MM.1S (cell line): ENCODE results near the gene SH3BP4.

ENCODE experiments used
- DNase-seq: peaks from one replicate; pipeline ENCODE4 v3.0.0-alpha.2; 2015
- H2AFZ ChIP-seq: fragments of 300-600 bp; sonication (generic); 2 replicates; pipeline ENCODE4 v1.6.0; 2016; ENCODE audit warnings: antibody characterized with exemption, low read length
- H3F3A ChIP-seq: fragments of 300-600 bp; sonication (generic); 2 replicates; pipeline ENCODE4 v1.6.1; 2016; ENCODE audit warnings: mild to moderate bottlenecking, antibody characterized with exemption, low read length, moderate library complexity, mixed read lengths; ENCODE audit not compliant: insufficient read depth
- H3K27ac ChIP-seq: fragments of 300-600 bp; sonication (generic); 2 replicates; pipeline ENCODE4 v1.5.1; 2016; ENCODE audit warnings: mild to moderate bottlenecking, low read length
- H3K27me3 ChIP-seq: fragments of 300-600 bp; sonication (generic); replicated peaks from 2 replicates; pipeline ENCODE4 v1.6.0; 2016; ENCODE audit warnings: low read length; ENCODE audit not compliant: insufficient read depth
- H3K36me3 ChIP-seq: fragments of 300-600 bp; sonication (generic); replicated peaks from 2 replicates; pipeline ENCODE4 v1.6.1; 2016; ENCODE audit warnings: mild to moderate bottlenecking, low read length, mixed read lengths; ENCODE audit not compliant: insufficient read depth
- H3K4me1 ChIP-seq: fragments of 300-600 bp; sonication (generic); 2 replicates; pipeline ENCODE4 v1.6.1; 2016; ENCODE audit warnings: low read length, mixed read lengths
- H3K4me2 ChIP-seq: fragments of 300-600 bp; sonication (generic); 2 replicates; pipeline ENCODE4 v1.6.0; 2016; ENCODE audit warnings: low read depth, low read length
- H3K4me3 ChIP-seq: fragments of 300-600 bp; sonication (generic); 2 replicates; pipeline ENCODE4 v1.5.1; 2016; ENCODE audit warnings: low read length, mixed read lengths
- H3K79me2 ChIP-seq: fragments of 300-600 bp; sonication (generic); 2 replicates; pipeline ENCODE4 v1.6.1; 2016; ENCODE audit warnings: mixed run types, low read length, mixed read lengths
- H3K9ac ChIP-seq: fragments of 300-600 bp; sonication (generic); 2 replicates; pipeline ENCODE4 v1.6.1; 2016; ENCODE audit warnings: low read length, mixed read lengths
- H3K9me2 ChIP-seq: fragments of 300-600 bp; sonication (generic); replicated peaks from 2 replicates; pipeline ENCODE4 v1.6.1; 2016; ENCODE audit warnings: mild to moderate bottlenecking, low read length, mixed read lengths; ENCODE audit not compliant: insufficient read depth
- H3K9me3 ChIP-seq: fragments of 300-600 bp; sonication (generic); replicated peaks from 2 replicates; pipeline ENCODE4 v1.6.1; 2016; ENCODE audit warnings: mild to moderate bottlenecking, low read length, mixed read lengths; ENCODE audit not compliant: insufficient read depth
- H4K20me1 ChIP-seq: fragments of 300-600 bp; sonication (generic); 2 replicates; pipeline ENCODE4 v1.6.1; 2016; ENCODE audit warnings: mild to moderate bottlenecking, low read length, moderate library complexity, mixed read lengths; ENCODE audit not compliant: insufficient read depth
- EZH2 ChIP-seq: fragments of 300-600 bp; sonication (generic); optimal IDR thresholded peaks from 2 replicates; pipeline ENCODE3; 2017; ENCODE audit warnings: low read depth, mild to moderate bottlenecking, antibody characterized with exemption, low read length, mixed read lengths
- EZH2phosphoT487 ChIP-seq: fragments of 300-600 bp; sonication (generic); IDR thresholded peaks from 2 replicates; pipeline ENCODE4 v1.6.1; 2018; ENCODE audit warnings: antibody characterized with exemption, low read length
- TF ChIP-seq, protein P1 (sequence below): fragments of 300-600 bp; sonication (generic); IDR thresholded peaks from 2 replicates; pipeline ENCODE4 v1.5.1; 2016; ENCODE audit warnings: antibody characterized with exemption, low read length, mixed read lengths

The SH3BP4 gene

GRCh38 chr2:235096447-235096846 is 144.6 kb downstream of the SH3BP4 start:
- H3K79me2 ChIP-seq: no peaks in the 10 kb centered on the region
- H3K9ac ChIP-seq: no peak overlapping the region
- no peak for DNase-seq

GRCh38 chr2:235097196-235097595 is 145.4 kb downstream of the SH3BP4 start:
- H3K9me3 ChIP-seq: no peaks in the 10 kb centered on the region
- DNase-seq: no peak
- no peaks in the 10 kb centered on the region for H3K36me3 ChIP-seq
- no peak overlapping the region for H3K9ac ChIP-seq
- no peak overlapping the region for H3K27ac ChIP-seq
- TF ChIP-seq EZH2: no peak
- no peak for TF ChIP-seq EZH2phosphoT487
- no peaks in the 10 kb centered on the region for H3K4me1 ChIP-seq
- no peaks in the 10 kb centered on the region for H3K27me3 ChIP-seq
- no peak overlapping the region for H2AFZ ChIP-seq
- no peaks in the 10 kb centered on the region for H3F3A ChIP-seq
- H4K20me1 ChIP-seq: no peaks in the 10 kb centered on the region
- H3K4me2 ChIP-seq: no peak overlapping the region
- H3K9me2 ChIP-seq: no peaks in the 10 kb centered on the region
- no peak overlapping the region for H3K4me3 ChIP-seq
- no peaks in the 10 kb centered on the region for H3K79me2 ChIP-seq

More at GRCh38 chr2:235096447-235096846, 144.6 kb downstream of the SH3BP4 start:
- Histone ChIP-seq H4K20me1 (no peaks in the 10 kb centered on the region), H3K4me2 (no peak overlapping the region), H3K4me3 (no peak overlapping the region), H3K9me3 (no peaks in the 10 kb centered on the region), H3K27me3 (no peaks in the 10 kb centered on the region), H3K4me1 (no peaks in the 10 kb centered on the region), H3K9me2 (no peaks in the 10 kb centered on the region), H3K36me3 (no peaks in the 10 kb centered on the region), H3K27ac (no peak overlapping the region), H3F3A (no peaks in the 10 kb centered on the region), H2AFZ (no peak overlapping the region)
- no peak for TF ChIP-seq EZH2phosphoT487
- TF ChIP-seq, protein P1, sequence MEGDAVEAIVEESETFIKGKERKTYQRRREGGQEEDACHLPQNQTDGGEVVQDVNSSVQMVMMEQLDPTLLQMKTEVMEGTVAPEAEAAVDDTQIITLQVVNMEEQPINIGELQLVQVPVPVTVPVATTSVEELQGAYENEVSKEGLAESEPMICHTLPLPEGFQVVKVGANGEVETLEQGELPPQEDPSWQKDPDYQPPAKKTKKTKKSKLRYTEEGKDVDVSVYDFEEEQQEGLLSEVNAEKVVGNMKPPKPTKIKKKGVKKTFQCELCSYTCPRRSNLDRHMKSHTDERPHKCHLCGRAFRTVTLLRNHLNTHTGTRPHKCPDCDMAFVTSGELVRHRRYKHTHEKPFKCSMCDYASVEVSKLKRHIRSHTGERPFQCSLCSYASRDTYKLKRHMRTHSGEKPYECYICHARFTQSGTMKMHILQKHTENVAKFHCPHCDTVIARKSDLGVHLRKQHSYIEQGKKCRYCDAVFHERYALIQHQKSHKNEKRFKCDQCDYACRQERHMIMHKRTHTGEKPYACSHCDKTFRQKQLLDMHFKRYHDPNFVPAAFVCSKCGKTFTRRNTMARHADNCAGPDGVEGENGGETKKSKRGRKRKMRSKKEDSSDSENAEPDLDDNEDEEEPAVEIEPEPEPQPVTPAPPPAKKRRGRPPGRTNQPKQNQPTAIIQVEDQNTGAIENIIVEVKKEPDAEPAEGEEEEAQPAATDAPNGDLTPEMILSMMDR: no peak
- TF ChIP-seq EZH2: no peak

DNA sequence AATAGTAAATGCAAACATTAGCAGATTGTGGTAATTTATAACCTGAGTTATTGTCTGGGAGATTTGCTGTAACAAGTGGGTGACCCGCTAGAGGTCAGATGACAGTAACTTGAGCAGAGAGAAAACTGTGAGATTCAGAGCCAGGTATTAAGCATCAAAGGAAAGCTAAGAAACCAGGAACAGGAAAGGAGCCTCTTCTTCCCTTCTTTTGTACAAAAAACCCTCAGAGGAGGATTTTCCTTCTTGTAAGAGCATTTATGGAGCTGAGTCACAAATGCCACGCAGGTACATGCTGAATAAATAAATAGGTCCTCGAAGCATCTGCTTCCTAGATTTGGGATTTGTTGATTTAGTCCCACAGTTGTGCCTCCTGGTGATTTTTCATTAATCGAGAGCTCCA is 146.5 kb downstream of the SH3BP4 start:
- H2AFZ ChIP-seq: no peak overlapping the region
- no peaks in the 10 kb centered on the region for H3F3A ChIP-seq
- H3K4me1 ChIP-seq: no peaks in the 10 kb centered on the region
- no peaks in the 10 kb centered on the region for H3K79me2 ChIP-seq
- TF ChIP-seq, protein P1: no peak
- TF ChIP-seq EZH2phosphoT487 (no peak), EZH2 (no peak)
- no peaks in the 10 kb centered on the region for H3K27me3 ChIP-seq
- no peak overlapping the region for H3K9ac ChIP-seq
- no peaks in the 10 kb centered on the region for H3K9me2 ChIP-seq
- no peak overlapping the region for H3K27ac ChIP-seq
- DNase-seq: no peak
- H3K9me3 ChIP-seq: no peaks in the 10 kb centered on the region
- H3K4me2 ChIP-seq: no peak overlapping the region
- H4K20me1 ChIP-seq: no peaks in the 10 kb centered on the region
- H3K36me3 ChIP-seq: no peaks in the 10 kb centered on the region
- no peak overlapping the region for H3K4me3 ChIP-seq

DNA sequence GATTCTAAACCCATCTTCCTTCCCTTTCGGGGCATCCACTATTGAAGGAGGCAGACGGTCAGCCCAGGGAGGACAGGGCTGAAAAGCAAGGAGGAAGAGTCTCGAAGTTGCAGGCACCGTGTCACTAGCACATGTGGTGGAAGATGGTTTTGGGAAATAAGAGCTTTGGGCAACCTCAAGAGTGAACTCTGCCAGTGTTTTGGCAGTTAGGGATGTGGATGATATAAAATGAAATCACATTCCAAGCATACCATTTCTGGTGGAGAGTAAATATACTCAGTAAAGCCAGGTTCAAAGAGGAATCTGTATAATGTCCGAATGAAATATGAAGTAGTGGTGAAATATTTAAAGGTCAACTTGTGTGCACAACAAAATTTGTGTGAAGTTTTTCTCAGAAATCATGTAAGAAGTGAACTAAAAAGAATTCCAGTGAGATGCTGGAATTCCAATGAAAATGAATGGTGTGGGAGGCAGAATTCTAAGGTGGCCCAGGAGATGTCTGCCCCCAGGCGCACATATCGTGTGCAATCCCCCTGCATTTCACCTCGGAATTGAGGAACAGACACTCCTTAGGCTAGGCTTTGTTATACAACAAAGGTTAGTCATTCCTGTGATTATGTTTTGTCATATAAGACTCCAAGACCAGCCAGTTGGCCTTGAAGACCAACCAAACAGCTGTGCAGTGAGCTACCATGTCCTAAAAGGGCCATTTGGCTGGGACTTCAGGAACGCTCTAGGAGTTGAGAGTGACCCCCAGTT is 147.1 kb downstream of the SH3BP4 start:
- H3K9me2 ChIP-seq: no peaks in the 10 kb centered on the region
- H3K9me3 ChIP-seq: no peaks in the 10 kb centered on the region
- no peak overlapping the region for H3K4me2 ChIP-seq
- no peaks in the 10 kb centered on the region for H3K27me3 ChIP-seq
- H3K79me2 ChIP-seq: no peaks in the 10 kb centered on the region
- no peak for DNase-seq
- no peak overlapping the region for H3K4me3 ChIP-seq
- no peaks in the 10 kb centered on the region for H3K36me3 ChIP-seq
- H2AFZ ChIP-seq: no peak overlapping the region
- H3K27ac ChIP-seq: no peak overlapping the region
- TF ChIP-seq EZH2phosphoT487 (no peak), EZH2 (no peak)
- TF ChIP-seq, protein P1: no peak
- no peak overlapping the region for H3K9ac ChIP-seq
- H3K4me1 ChIP-seq: no peaks in the 10 kb centered on the region
- H3F3A ChIP-seq: no peaks in the 10 kb centered on the region
- no peaks in the 10 kb centered on the region for H4K20me1 ChIP-seq
